Left ventricle myocardium inferior (tissue), 1 donor: ENCODE data around the gene ZIC3. TPM values are rescaled to one million over a fixed set of nuclear protein-coding genes. Genes with fewer than 3 reads are reported as not detected.

Experiments used
- DNase-seq: peaks from one replicate; pipeline ENCODE4 v3.0.0-alpha.2; 2020
- H3K27ac ChIP-seq: fragments of 200-600 bp; replicated peaks from 2 replicates; pipeline ENCODE4 v1.8.0; 2021
- H3K27me3 ChIP-seq: fragments of 200-600 bp; 2 replicates; pipeline ENCODE4 v1.8.0; 2021; ENCODE audit warnings: low read depth
- H3K36me3 ChIP-seq: fragments of 200-600 bp; 2 replicates; pipeline ENCODE4 v1.8.0; 2021
- H3K4me1 ChIP-seq: fragments of 200-600 bp; 2 replicates; pipeline ENCODE4 v1.8.0; 2021
- H3K4me3 ChIP-seq: fragments of 200-600 bp; 2 replicates; pipeline ENCODE4 v1.8.0; 2021; ENCODE audit warnings: mild to moderate bottlenecking, moderate library complexity
- H3K9me3 ChIP-seq: fragments of 200-600 bp; replicated peaks from 2 replicates; pipeline ENCODE4 v1.8.0; 2021
- CTCF ChIP-seq: fragments of 200-600 bp; IDR thresholded peaks from 2 replicates; pipeline ENCODE4 v1.8.0; 2021; ENCODE audit warnings: antibody characterized with exemption, mild to moderate bottlenecking, borderline replicate concordance
- intact Hi-C: fragments of 100-400 bp; cut with micrococcal nuclease; formaldehyde crosslinking; loops from one replicate; pipeline ENCODE4 v1.11.0; 2022
- total RNA-seq: library from RNA; stranded (reverse); fragmentation: NEBNext Ultra II Directional; extraction: Animal tissue kit (Norgen Biotek cat#: 25700); gene quantifications from one replicate; pipeline ENCODE4 v1.2.1, GENCODE V29; 2021
- donor health status: DM: no; HTN: yes; CAD: no; lungs with severe emphysema.

Gene ZIC3
- total RNA-seq, 1 donor from 2014 or later: not detected

- intact Hi-C loops: no loop called here
- DNase-seq: no peak
- no peak overlapping the region for H3K4me3 ChIP-seq
- H3K27ac ChIP-seq: no peak overlapping the region
- H3K9me3 ChIP-seq: no peaks in the 10 kb centered on the region
- H3K4me1 ChIP-seq: no peaks in the 10 kb centered on the region
- peaks cover 81% of the 10 kb centered on the region for H3K27me3 ChIP-seq
- TF ChIP-seq CTCF: no peak
- H3K36me3 ChIP-seq: no peaks in the 10 kb centered on the region
Measured at GRCh38 chrX:137575596-137576255, 9.8 kb downstream of the ZIC3 start.

GRCh38 chrX:137587151-137587550 lies 21.2 kb downstream of the ZIC3 start:
- no peak overlapping the region for H3K27ac ChIP-seq
- no peak overlapping the region for H3K4me3 ChIP-seq
- H3K36me3 ChIP-seq: no peaks in the 10 kb centered on the region
- no peaks in the 10 kb centered on the region for H3K9me3 ChIP-seq
- H3K27me3 ChIP-seq: peaks cover 8% of the 10 kb centered on the region
- intact Hi-C loops: no loop called here
- no peak for DNase-seq
- H3K4me1 ChIP-seq: no peaks in the 10 kb centered on the region
- TF ChIP-seq CTCF: no peak

GRCh38 chrX:137600769-137601168 lies 34.8 kb downstream of the ZIC3 start:
- no peak overlapping the region for H3K27ac ChIP-seq
- intact Hi-C loops: no loop called here
- no peak for DNase-seq
- no peaks in the 10 kb centered on the region for H3K36me3 ChIP-seq
- no peaks in the 10 kb centered on the region for H3K4me1 ChIP-seq
- TF ChIP-seq CTCF: no peak
- no peaks in the 10 kb centered on the region for H3K9me3 ChIP-seq
- no peak overlapping the region for H3K4me3 ChIP-seq
- H3K27me3 ChIP-seq: no peaks in the 10 kb centered on the region
